WTC11 (cell line): ENCODE results near the gene CTNNA2. TPM values are rescaled to one million over a fixed set of nuclear protein-coding genes. Genes with fewer than 3 reads are reported as not detected.

Experiments
- ATAC-seq: fragments of 200-7000 bp; cut with Tn5 transposase; 2 replicates; pipeline ENCODE4 v1.10.0; 2021; ENCODE audit warnings: mild to moderate bottlenecking, moderate library complexity
- CTCF ChIA-PET: fragments of 300-600 bp; sonication (Branson Sonifier 250); formaldehyde crosslinking; loops from one replicate; lab custom pipeline; 2021; ENCODE audit warnings: antibody characterized with exemption; lab: Charles Lee
- POLR2A ChIA-PET: fragments of 350-600 bp; sonication (Branson Sonifier 250); formaldehyde crosslinking; loops from one replicate; lab custom pipeline; 2021; ENCODE audit warnings: antibody characterized with exemption; lab: Charles Lee
- DNase-seq: peaks from one replicate; pipeline ENCODE4 v3.0.0; 2021; ENCODE audit warnings: low spot score
- H3K27ac Mint-ChIP-seq: 2 replicates; pipeline ENCODE4 v1.8.0; 2021; ENCODE audit warnings: mixed read lengths
- H3K27me3 Mint-ChIP-seq: 2 replicates; pipeline ENCODE4 v1.8.0; 2021; ENCODE audit warnings: low read depth, mild to moderate bottlenecking, moderate library complexity, mixed read lengths
- H3K36me3 Mint-ChIP-seq: 2 replicates; pipeline ENCODE4 v1.8.0; 2021; ENCODE audit warnings: mixed read lengths
- H3K4me1 Mint-ChIP-seq: 2 replicates; pipeline ENCODE4 v1.8.0; 2022; ENCODE audit warnings: mixed read lengths
- H3K4me3 Mint-ChIP-seq: 2 replicates; pipeline ENCODE4 v1.8.0; 2021; ENCODE audit warnings: mild to moderate bottlenecking, moderate library complexity, mixed read lengths
- H3K9me3 Mint-ChIP-seq: 2 replicates; pipeline ENCODE4 v1.8.0; 2021; ENCODE audit warnings: mixed read lengths
- ATF1 ChIP-seq: sonication (generic); formaldehyde crosslinking; IDR thresholded peaks from 2 replicates; pipeline ENCODE4 v1.8.1; 2023; ENCODE audit warnings: mild to moderate bottlenecking, moderate library complexity, missing genetic modification reagents
- ATF2 ChIP-seq: sonication (generic); formaldehyde crosslinking; IDR thresholded peaks from 2 replicates; pipeline ENCODE4 v1.8.1; 2022; ENCODE audit warnings: low read depth, missing genetic modification reagents, borderline replicate concordance
- E2F5 ChIP-seq: sonication (generic); formaldehyde crosslinking; IDR thresholded peaks from 2 replicates; pipeline ENCODE4 v1.8.1; 2022; ENCODE audit warnings: mild to moderate bottlenecking, moderate library complexity, missing genetic modification reagents
- EMX1 ChIP-seq: fragments of 250-450 bp; sonication (Bioruptor Pico); IDR thresholded peaks from 2 replicates; pipeline ENCODE4 v1.8.0; 2021; ENCODE audit warnings: mild to moderate bottlenecking
- ESRRA ChIP-seq: sonication (generic); formaldehyde crosslinking; IDR thresholded peaks from 2 replicates; pipeline ENCODE4 v1.8.1; 2022; ENCODE audit warnings: mild to moderate bottlenecking, missing genetic modification reagents, borderline replicate concordance
- GTF2I ChIP-seq: fragments of 250-450 bp; sonication (Bioruptor Pico); conservative IDR thresholded peaks from 2 replicates; pipeline ENCODE4 v1.4.0; 2021; ENCODE audit warnings: mild to moderate bottlenecking
- IRF1 ChIP-seq: sonication (generic); formaldehyde crosslinking; IDR thresholded peaks from 2 replicates; pipeline ENCODE4 v1.8.0; 2023; ENCODE audit warnings: missing genetic modification reagents
- IRF2 ChIP-seq: sonication (generic); formaldehyde crosslinking; IDR thresholded peaks from 2 replicates; pipeline ENCODE4 v1.8.0; 2022; ENCODE audit warnings: low read depth, missing genetic modification reagents, borderline replicate concordance
- JUN ChIP-seq: sonication (generic); formaldehyde crosslinking; IDR thresholded peaks from 2 replicates; pipeline ENCODE4 v1.8.0; 2023; ENCODE audit warnings: mild to moderate bottlenecking, missing genetic modification reagents
- KAT7 ChIP-seq: sonication (generic); formaldehyde crosslinking; IDR thresholded peaks from 2 replicates; pipeline ENCODE4 v1.8.1; 2023; ENCODE audit warnings: missing genetic modification reagents, mild to moderate bottlenecking, borderline replicate concordance
- NFE2L1 ChIP-seq: sonication (generic); formaldehyde crosslinking; IDR thresholded peaks from 2 replicates; pipeline ENCODE4 v1.8.1; 2023; ENCODE audit warnings: missing genetic modification reagents
- OVOL2 ChIP-seq: fragments of 250-450 bp; sonication (Bioruptor Pico); IDR thresholded peaks from 2 replicates; pipeline ENCODE4 v1.9.0; 2021; ENCODE audit warnings: mild to moderate bottlenecking, borderline replicate concordance
- SMAD4 ChIP-seq: sonication (generic); formaldehyde crosslinking; IDR thresholded peaks from 2 replicates; pipeline ENCODE4 v1.8.0; 2022; ENCODE audit warnings: mild to moderate bottlenecking, missing genetic modification reagents
- ZNF138 ChIP-seq: sonication (generic); formaldehyde crosslinking; conservative IDR thresholded peaks from 2 replicates; pipeline ENCODE4 v1.8.1; 2022; ENCODE audit warnings: mild to moderate bottlenecking, moderate library complexity, missing genetic modification reagents
- ZNF396 ChIP-seq: fragments of 250-450 bp; sonication (Bioruptor Pico); IDR thresholded peaks from 2 replicates; pipeline ENCODE4 v1.8.0; 2021; ENCODE audit warnings: mild to moderate bottlenecking, moderate library complexity, borderline replicate concordance
- ZNF416 ChIP-seq: fragments of 250-450 bp; sonication (Bioruptor Pico); IDR thresholded peaks from 2 replicates; pipeline ENCODE4 v1.9.0; 2021; ENCODE audit warnings: mild to moderate bottlenecking, inconsistent platforms
- ZSCAN18 ChIP-seq: fragments of 250-450 bp; sonication (Bioruptor Pico); IDR thresholded peaks from 2 replicates; pipeline ENCODE4 v2.1.2; 2022; ENCODE audit warnings: mild to moderate bottlenecking, moderate library complexity
- total RNA-seq: library from RNA; stranded (reverse); gene quantifications from 3 replicates; pipeline ENCODE4 v1.2.3, GENCODE V29; 2021
- TF ChIP-seq, protein P1 (sequence below): sonication (generic); formaldehyde crosslinking; IDR thresholded peaks from 2 replicates; pipeline ENCODE4 v1.8.0; 2023; ENCODE audit warnings: mild to moderate bottlenecking, missing genetic modification reagents
- TF ChIP-seq, protein P2 (sequence below): sonication (generic); formaldehyde crosslinking; IDR thresholded peaks from 2 replicates; pipeline ENCODE4 v1.8.0; 2023; ENCODE audit warnings: missing genetic modification reagents, mild to moderate bottlenecking, borderline replicate concordance

CTNNA2 gene
- total RNA-seq, 1 experiment from 2014 or later, result 3.8 TPM

- no peak overlapping the region for H3K27ac Mint-ChIP-seq
- no peak overlapping the region for H3K4me3 Mint-ChIP-seq
- no peaks in the 10 kb centered on the region for H3K4me1 Mint-ChIP-seq
- H3K9me3 Mint-ChIP-seq, result peaks cover 15% of the 10 kb centered on the region
- no peak for TF ChIP-seq GTF2I (CRISPR knock-in tag)
- TF ChIP-seq IRF2 (CRISPR knock-in tag), result no peak
- no peak for TF ChIP-seq ATF2 (CRISPR knock-in tag)
- TF ChIP-seq ESRRA (CRISPR knock-in tag), result no peak
- no peak for TF ChIP-seq JUN
- TF ChIP-seq ZNF138, result no peak
- TF ChIP-seq ZNF396 (CRISPR knock-in tag), result no peak
- TF ChIP-seq, protein P1, sequence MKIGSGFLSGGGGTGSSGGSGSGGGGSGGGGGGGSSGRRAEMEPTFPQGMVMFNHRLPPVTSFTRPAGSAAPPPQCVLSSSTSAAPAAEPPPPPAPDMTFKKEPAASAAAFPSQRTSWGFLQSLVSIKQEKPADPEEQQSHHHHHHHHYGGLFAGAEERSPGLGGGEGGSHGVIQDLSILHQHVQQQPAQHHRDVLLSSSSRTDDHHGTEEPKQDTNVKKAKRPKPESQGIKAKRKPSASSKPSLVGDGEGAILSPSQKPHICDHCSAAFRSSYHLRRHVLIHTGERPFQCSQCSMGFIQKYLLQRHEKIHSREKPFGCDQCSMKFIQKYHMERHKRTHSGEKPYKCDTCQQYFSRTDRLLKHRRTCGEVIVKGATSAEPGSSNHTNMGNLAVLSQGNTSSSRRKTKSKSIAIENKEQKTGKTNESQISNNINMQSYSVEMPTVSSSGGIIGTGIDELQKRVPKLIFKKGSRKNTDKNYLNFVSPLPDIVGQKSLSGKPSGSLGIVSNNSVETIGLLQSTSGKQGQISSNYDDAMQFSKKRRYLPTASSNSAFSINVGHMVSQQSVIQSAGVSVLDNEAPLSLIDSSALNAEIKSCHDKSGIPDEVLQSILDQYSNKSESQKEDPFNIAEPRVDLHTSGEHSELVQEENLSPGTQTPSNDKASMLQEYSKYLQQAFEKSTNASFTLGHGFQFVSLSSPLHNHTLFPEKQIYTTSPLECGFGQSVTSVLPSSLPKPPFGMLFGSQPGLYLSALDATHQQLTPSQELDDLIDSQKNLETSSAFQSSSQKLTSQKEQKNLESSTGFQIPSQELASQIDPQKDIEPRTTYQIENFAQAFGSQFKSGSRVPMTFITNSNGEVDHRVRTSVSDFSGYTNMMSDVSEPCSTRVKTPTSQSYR, result no peak
- TF ChIP-seq OVOL2, result no peak
- TF ChIP-seq, protein P2, sequence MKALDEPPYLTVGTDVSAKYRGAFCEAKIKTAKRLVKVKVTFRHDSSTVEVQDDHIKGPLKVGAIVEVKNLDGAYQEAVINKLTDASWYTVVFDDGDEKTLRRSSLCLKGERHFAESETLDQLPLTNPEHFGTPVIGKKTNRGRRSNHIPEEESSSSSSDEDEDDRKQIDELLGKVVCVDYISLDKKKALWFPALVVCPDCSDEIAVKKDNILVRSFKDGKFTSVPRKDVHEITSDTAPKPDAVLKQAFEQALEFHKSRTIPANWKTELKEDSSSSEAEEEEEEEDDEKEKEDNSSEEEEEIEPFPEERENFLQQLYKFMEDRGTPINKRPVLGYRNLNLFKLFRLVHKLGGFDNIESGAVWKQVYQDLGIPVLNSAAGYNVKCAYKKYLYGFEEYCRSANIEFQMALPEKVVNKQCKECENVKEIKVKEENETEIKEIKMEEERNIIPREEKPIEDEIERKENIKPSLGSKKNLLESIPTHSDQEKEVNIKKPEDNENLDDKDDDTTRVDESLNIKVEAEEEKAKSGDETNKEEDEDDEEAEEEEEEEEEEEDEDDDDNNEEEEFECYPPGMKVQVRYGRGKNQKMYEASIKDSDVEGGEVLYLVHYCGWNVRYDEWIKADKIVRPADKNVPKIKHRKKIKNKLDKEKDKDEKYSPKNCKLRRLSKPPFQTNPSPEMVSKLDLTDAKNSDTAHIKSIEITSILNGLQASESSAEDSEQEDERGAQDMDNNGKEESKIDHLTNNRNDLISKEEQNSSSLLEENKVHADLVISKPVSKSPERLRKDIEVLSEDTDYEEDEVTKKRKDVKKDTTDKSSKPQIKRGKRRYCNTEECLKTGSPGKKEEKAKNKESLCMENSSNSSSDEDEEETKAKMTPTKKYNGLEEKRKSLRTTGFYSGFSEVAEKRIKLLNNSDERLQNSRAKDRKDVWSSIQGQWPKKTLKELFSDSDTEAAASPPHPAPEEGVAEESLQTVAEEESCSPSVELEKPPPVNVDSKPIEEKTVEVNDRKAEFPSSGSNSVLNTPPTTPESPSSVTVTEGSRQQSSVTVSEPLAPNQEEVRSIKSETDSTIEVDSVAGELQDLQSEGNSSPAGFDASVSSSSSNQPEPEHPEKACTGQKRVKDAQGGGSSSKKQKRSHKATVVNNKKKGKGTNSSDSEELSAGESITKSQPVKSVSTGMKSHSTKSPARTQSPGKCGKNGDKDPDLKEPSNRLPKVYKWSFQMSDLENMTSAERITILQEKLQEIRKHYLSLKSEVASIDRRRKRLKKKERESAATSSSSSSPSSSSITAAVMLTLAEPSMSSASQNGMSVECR, result no peak
- no peak for TF ChIP-seq ZSCAN18 (CRISPR knock-in tag)
- TF ChIP-seq ZNF416, result no peak
- no peak for TF ChIP-seq EMX1
- no peak for TF ChIP-seq SMAD4 (CRISPR knock-in tag)
- no peak for TF ChIP-seq KAT7
- TF ChIP-seq ATF1 (CRISPR knock-in tag), result no peak
- TF ChIP-seq E2F5 (CRISPR knock-in tag), result no peak
- no peak for TF ChIP-seq IRF1
- no peak for TF ChIP-seq NFE2L1
- no peak for DNase-seq
- no peak for ATAC-seq
- no peaks in the 10 kb centered on the region; the same call in 1 of the 2 replicates for H3K27me3 Mint-ChIP-seq
- H3K36me3 Mint-ChIP-seq, result peaks cover 5% of the 10 kb centered on the region; the same call in 1 of the 2 replicates
- POLR2A ChIA-PET, result no interaction called here
- CTCF ChIA-PET, result no interaction called here
Observed at GRCh38 chr2:80222644-80223043, 709.8 kb downstream of the CTNNA2 start.
